IMR-90 (cell line): Measurements from ENCODE around the gene ETV7. TPM values are rescaled to one million over a fixed set of nuclear protein-coding genes. Genes with fewer than 3 reads are reported as not detected.

Experiments used
- ATAC-seq: fragments of 200-7000 bp; cut with Tn5 transposase; 2 replicates; pipeline ENCODE4 v1.9.1; 2020; ENCODE audit warnings: low read depth, mild to moderate bottlenecking, moderate library complexity
- BruUV-seq: library from RNA; stranded (reverse); fragments of 400-500 nt; replicated peaks from 2 replicates; lab custom pipeline; 2021; lab: Mats Ljungman, UMichigan
- CTCF ChIA-PET: fragments of 300-600 bp; formaldehyde crosslinking; extraction: SDS; loops from one replicate; lab custom pipeline; 2021; ENCODE audit warnings: antibody characterized with exemption; lab: Yijun Ruan, JAX
- POLR2A ChIA-PET: fragments of 300-600 bp; sonication (Branson Sonifier 250); formaldehyde crosslinking; loops from one replicate; lab custom pipeline; 2022; ENCODE audit warnings: antibody characterized with exemption; ENCODE audit not compliant: unreplicated experiment; lab: Charles Lee
- DNase-seq: peaks from one replicate; pipeline ENCODE4 v3.0.0; 2013
- H2AFZ ChIP-seq: replicated peaks from 2 replicates; pipeline ENCODE3; 2013; ENCODE audit warnings: low read length, mild to moderate bottlenecking; ENCODE audit not compliant: poor library complexity
- H2AK5ac ChIP-seq: 2 replicates; pipeline ENCODE4 v1.6.1; 2013; ENCODE audit warnings: low read depth, low read length, inconsistent platforms
- H2AK9ac ChIP-seq: replicated peaks from 2 replicates; pipeline ENCODE3; 2013; ENCODE audit warnings: mild to moderate bottlenecking, low read depth, low read length, moderate library complexity; ENCODE audit not compliant: poor library complexity
- H2BK120ac ChIP-seq: 2 replicates; pipeline ENCODE4 v1.6.1; 2013; ENCODE audit warnings: low read depth, low read length, inconsistent platforms
- H2BK15ac ChIP-seq: 3 replicates; pipeline ENCODE4 v1.6.1; 2013; ENCODE audit warnings: low read depth, low read length, inconsistent platforms
- H2BK20ac ChIP-seq: 2 replicates; pipeline ENCODE4 v1.6.1; 2013; ENCODE audit warnings: low read depth, mild to moderate bottlenecking, inconsistent platforms, low read length, moderate library complexity
- H2BK5ac ChIP-seq: 2 replicates; pipeline ENCODE4 v1.6.1; 2013; ENCODE audit warnings: mild to moderate bottlenecking, low read depth, low read length, inconsistent platforms; ENCODE audit not compliant: poor library complexity, severe bottlenecking
- H3K14ac ChIP-seq: replicated peaks from 2 replicates; pipeline ENCODE4 v1.6.1; 2013; ENCODE audit warnings: low read depth, low read length, inconsistent platforms
- H3K18ac ChIP-seq: 2 replicates; pipeline ENCODE4 v1.6.1; 2013; ENCODE audit warnings: low read depth, low read length, control low read depth
- H3K23ac ChIP-seq: 2 replicates; pipeline ENCODE4 v1.6.1; 2013; ENCODE audit warnings: low read depth, low read length, inconsistent platforms
- H3K27ac ChIP-seq: 2 replicates; pipeline ENCODE4 v1.5.1; 2013; ENCODE audit warnings: mild to moderate bottlenecking, control low read depth, low read length; ENCODE audit not compliant: insufficient read depth
- H3K27me3 ChIP-seq: 2 replicates; pipeline ENCODE4 v1.6.1; 2013; ENCODE audit warnings: low read length; ENCODE audit not compliant: control insufficient read depth, insufficient read depth
- H3K36me3 ChIP-seq: 2 replicates; pipeline ENCODE4 v1.6.1; 2013; ENCODE audit warnings: low read length, mixed read lengths; ENCODE audit not compliant: control insufficient read depth, insufficient read depth
- H3K4ac ChIP-seq: 2 replicates; pipeline ENCODE4 v1.6.1; 2013; ENCODE audit warnings: low read depth, low read length, inconsistent platforms
- H3K4me1 ChIP-seq: 2 replicates; pipeline ENCODE4 v1.6.1; 2013; ENCODE audit warnings: low read length, mixed read lengths; ENCODE audit not compliant: control insufficient read depth, insufficient read depth
- H3K4me2 ChIP-seq: 2 replicates; pipeline ENCODE4 v1.6.1; 2013; ENCODE audit warnings: low read depth, mild to moderate bottlenecking, control low read depth, low read length, moderate library complexity
- H3K4me3 ChIP-seq: 2 replicates; pipeline ENCODE4 v1.5.1; 2013; ENCODE audit warnings: low read depth, mild to moderate bottlenecking, control low read depth, low read length, moderate library complexity; ENCODE audit not compliant: insufficient read depth
- H3K56ac ChIP-seq: 2 replicates; pipeline ENCODE4 v1.6.1; 2013; ENCODE audit warnings: low read length, inconsistent platforms; ENCODE audit not compliant: insufficient read depth; ENCODE audit errors: extremely low read depth
- H3K79me1 ChIP-seq, 2 experiments: 2 replicates each; pipeline ENCODE4 v1.6.1; 2013; ENCODE audit warnings: low read length in 2 of 2, inconsistent platforms in 1 of 2, low read depth in 1 of 2
- H3K9ac ChIP-seq: 2 replicates; pipeline ENCODE4 v1.6.1; 2013; ENCODE audit warnings: low read depth, low read length, control low read depth
- H3K9me1 ChIP-seq: 2 replicates; pipeline ENCODE4 v1.6.1; 2013; ENCODE audit warnings: low read length, inconsistent platforms; ENCODE audit not compliant: insufficient read depth
- H3K9me3 ChIP-seq: 2 replicates; pipeline ENCODE4 v1.6.1; 2013; ENCODE audit warnings: low read length; ENCODE audit not compliant: control insufficient read depth, insufficient read depth
- H4K20me1 ChIP-seq: 2 replicates; pipeline ENCODE4 v1.6.1; 2013; ENCODE audit warnings: low read length, inconsistent platforms; ENCODE audit not compliant: insufficient read depth
- H4K5ac ChIP-seq: 2 replicates; pipeline ENCODE4 v1.6.1; 2013; ENCODE audit warnings: mild to moderate bottlenecking, low read depth, low read length, control low read depth
- H4K8ac ChIP-seq, 2 experiments: 2 replicates each; pipeline ENCODE4 v1.6.1; 2013; ENCODE audit warnings: low read depth in 2 of 2, low read length in 2 of 2, control low read depth in 1 of 2, inconsistent platforms in 1 of 2
- H4K91ac ChIP-seq: 2 replicates; pipeline ENCODE4 v1.6.1; 2013; ENCODE audit warnings: low read depth, low read length, inconsistent platforms; ENCODE audit not compliant: insufficient read depth
- BHLHE40 ChIP-seq: fragments of 150-350 bp; IDR thresholded peaks from 2 replicates; pipeline ENCODE4 v1.6.1; 2016; ENCODE audit warnings: mild to moderate bottlenecking, low read depth, low read length
- CEBPB ChIP-seq: IDR thresholded peaks from 2 replicates; pipeline ENCODE4 v1.6.1; 2012; ENCODE audit warnings: low read depth, low read length, improper control_type of control experiment
- CHD1 ChIP-seq: IDR thresholded peaks from 2 replicates; pipeline ENCODE4 v1.6.1; 2012; ENCODE audit warnings: low read depth, low read length, improper control_type of control experiment
- CTCF ChIP-seq: conservative IDR thresholded peaks from 2 replicates; pipeline ENCODE4 v1.5.1; 2012; ENCODE audit warnings: mild to moderate bottlenecking, low read depth, low read length, improper control_type of control experiment
- ELK1 ChIP-seq: fragments of 150-350 bp; IDR thresholded peaks from 2 replicates; pipeline ENCODE4 v1.6.1; 2016; ENCODE audit warnings: low read depth, mild to moderate bottlenecking, low read length, moderate library complexity, borderline replicate concordance
- FOS ChIP-seq: fragments of 150-350 bp; IDR thresholded peaks from 2 replicates; pipeline ENCODE4 v1.6.1; 2016; ENCODE audit warnings: low read depth, low read length
- MAFK ChIP-seq: IDR thresholded peaks from 2 replicates; pipeline ENCODE4 v1.6.1; 2012; ENCODE audit warnings: low read depth, low read length, improper control_type of control experiment
- MAZ ChIP-seq: IDR thresholded peaks from 2 replicates; pipeline ENCODE4 v1.6.1; 2012; ENCODE audit warnings: low read depth, mild to moderate bottlenecking, low read length, improper control_type of control experiment, moderate library complexity, borderline replicate concordance
- MXI1 ChIP-seq: IDR thresholded peaks from 2 replicates; pipeline ENCODE4 v1.6.1; 2012; ENCODE audit warnings: low read depth, mild to moderate bottlenecking, low read length, moderate library complexity, borderline replicate concordance
- POLR2A ChIP-seq: IDR thresholded peaks from 2 replicates; pipeline ENCODE4 v1.6.1; 2012; ENCODE audit warnings: mild to moderate bottlenecking, low read depth, low read length
- RAD21 ChIP-seq: IDR thresholded peaks from 2 replicates; pipeline ENCODE4 v1.6.1; 2012; ENCODE audit warnings: low read length, improper control_type of control experiment
- RCOR1 ChIP-seq: IDR thresholded peaks from 2 replicates; pipeline ENCODE4 v1.6.1; 2012; ENCODE audit warnings: mild to moderate bottlenecking, low read length, improper control_type of control experiment; ENCODE audit not compliant: insufficient replicate concordance
- RFX5 ChIP-seq: IDR thresholded peaks from 2 replicates; pipeline ENCODE4 v1.8.0; 2012; ENCODE audit warnings: low read depth, mild to moderate bottlenecking, low read length, moderate library complexity
- SMC3 ChIP-seq: fragments of 150-350 bp; IDR thresholded peaks from 2 replicates; pipeline ENCODE4 v1.6.1; 2016; ENCODE audit warnings: low read depth, mild to moderate bottlenecking, antibody characterized with exemption, low read length, moderate library complexity
- USF2 ChIP-seq: fragments of 150-350 bp; IDR thresholded peaks from 2 replicates; pipeline ENCODE4 v1.6.1; 2017; ENCODE audit warnings: mild to moderate bottlenecking, antibody characterized with exemption, low read length, low read depth
- WGBS, 2 experiments: methylation state at CpG; one replicate each; pipeline versions ENCODE4 v1.1.5 to v1.1.7; 2013; ENCODE audit warnings: missing lambda C conversion rate in 2 of 2; ENCODE audit not compliant: insufficient read length in 1 of 2; ENCODE audit errors: extremely low coverage in 2 of 2; 5-methylcytosine and 5-hydroxymethylcytosine counted together
- dilution Hi-C: fragments of 300-500 bp; cut with HindIII; formaldehyde crosslinking; loops from one replicate; pipeline ENCODE4 v1.14.3; 2018; ENCODE audit warnings: low sequenced_read_pairs; ENCODE audit not compliant: unreplicated experiment
- in situ Hi-C: fragments of 300-500 bp; cut with MboI; formaldehyde crosslinking; loops from 3 replicates; pipeline ENCODE4 v1.14.3; 2019; ENCODE audit warnings: low sequenced_read_pairs, inconsistent platforms, mixed read lengths
- intact Hi-C: fragments of 100-400 bp; cut with micrococcal nuclease; formaldehyde crosslinking; loops from 2 replicates; pipeline ENCODE4 v1.10.0; 2022
- polyA plus RNA-seq, 3 experiments: library from polyadenylated mRNA; depleted of rRNA; stranded (reverse); fragments of >200 nt; gene quantifications; 2 replicates each; pipeline ENCODE4 v1.2.3, GENCODE V29; 2012; ENCODE audit warnings: low replicate concordance in 1 of 3
- total RNA-seq: library from RNA; depleted of rRNA; stranded (reverse); fragments of >200 nt; gene quantifications from 2 replicates; pipeline ENCODE4 v1.2.3, GENCODE V29; 2012

ETV7 gene
- total and polyA plus RNA-seq, 2 of the 4 experiments (the other 2 are of a cell fraction) = 0.17 to 0.18 TPM

- WGBS, 2 experiments = no CpG with 5 or more reads among the region's 6 CpGs
- H3K9me1 ChIP-seq = 0 out of 2 replicates have a peak, but pooled peaks cover 2% of the 10 kb centered on the region
- no peak overlapping the region for H2BK20ac ChIP-seq
- no peak overlapping the region for H3K9ac ChIP-seq
- H4K8ac ChIP-seq = no peak overlapping the region
- no peak overlapping the region for H4K5ac ChIP-seq
- no peak overlapping the region for H3K4me3 ChIP-seq
- H3K56ac ChIP-seq = no peak overlapping the region
- H3K4me1 ChIP-seq = no peaks in the 10 kb centered on the region; the same call in 1 of the 2 replicates
- intact Hi-C loops = no loop called here
- no peak overlapping the region for H2AK9ac ChIP-seq
- no peak overlapping the region for H2BK15ac ChIP-seq
- H4K20me1 ChIP-seq = no peaks in the 10 kb centered on the region
- no peak for ATAC-seq
- DNase-seq = no peak
- H3K27ac ChIP-seq = no peak overlapping the region
- H3K4me2 ChIP-seq = no peak overlapping the region
- no peak overlapping the region for H3K14ac ChIP-seq
- H4K91ac ChIP-seq = no peak overlapping the region
- no peaks in the 10 kb centered on the region for H3K79me1 ChIP-seq
- dilution Hi-C loops = no loop called here
- H2BK120ac ChIP-seq = no peak overlapping the region
- H2AFZ ChIP-seq = no peak overlapping the region
- H3K9me3 ChIP-seq = no peaks in the 10 kb centered on the region
- H3K4ac ChIP-seq = no peak overlapping the region
- H2BK5ac ChIP-seq = no peak overlapping the region
- no peak overlapping the region for H3K18ac ChIP-seq
- ChIA-PET CTCF (interaction anchor here (0.6 kb wide), 1 partner anchor 13 kb away, joined by 4 read pairs; no protein-coding TSS in a partner anchor), POLR2A (interaction anchor here (0.6 kb wide), 1 partner anchor 25 kb away, joined by 3 read pairs; no protein-coding TSS in a partner anchor)
- H3K23ac ChIP-seq = no peak overlapping the region; the same call in 1 of the 2 replicates
- no peaks in the 10 kb centered on the region for H3K36me3 ChIP-seq
- H3K27me3 ChIP-seq = peaks cover 70% of the 10 kb centered on the region
- no peak overlapping the region for H2AK5ac ChIP-seq
- in situ Hi-C loops = no loop called here
- no TSS peak for BruUV-seq
- TF ChIP-seq MAFK = no peak
- TF ChIP-seq CEBPB = no peak
- no peak for TF ChIP-seq FOS
- TF ChIP-seq MXI1 = no peak
- TF ChIP-seq POLR2A = no peak
- no peak for TF ChIP-seq MAZ
- no peak for TF ChIP-seq SMC3
- no peak for TF ChIP-seq ELK1
- TF ChIP-seq RAD21 = no peak
- TF ChIP-seq USF2 = no peak
- TF ChIP-seq CHD1 = no peak
- no peak for TF ChIP-seq CTCF
- no peak for TF ChIP-seq RCOR1
- no peak for TF ChIP-seq BHLHE40
- TF ChIP-seq RFX5 = no peak
Measured at GRCh38 chr6:36327226-36327918, 60.1 kb downstream of the ETV7 start.
